K562 (cell line): ENCODE results near the gene ZP1. TPM values are rescaled to one million over a fixed set of nuclear protein-coding genes. Genes with fewer than 3 reads are reported as not detected.

Experiments used
- ATAC-seq: fragments of 200-7000 bp; cut with Tn5 transposase; 3 replicates; pipeline ENCODE4 v1.9.1; 2020; ENCODE audit warnings: moderate library complexity
- BruUV-seq: library from RNA; stranded (reverse); fragments of 400-500 nt; replicated peaks from 2 replicates; lab custom pipeline; 2021; lab: Mats Ljungman, UMichigan
- CTCF ChIA-PET: fragments of 300-600 bp; formaldehyde crosslinking; extraction: SDS; loops from one replicate; lab custom pipeline; 2021; ENCODE audit warnings: low intra/inter-chr PET ratio; lab: Yijun Ruan, JAX
- POLR2A ChIA-PET: fragments of 300-600, 350-650 bp; sonication (Branson Sonifier 250); formaldehyde crosslinking; extraction: SDS; loops from one replicate; lab custom pipeline; 2021; ENCODE audit warnings: antibody characterized with exemption, inconsistent platforms; lab: Yijun Ruan, JAX
- DNase-seq, 4 experiments: peaks; one replicate each; pipeline versions ENCODE4 v3.0.0 to v3.0.0-alpha.2; 2011 to 2018; ENCODE audit warnings: low spot score in 3 of 4, mixed read lengths in 3 of 4; ENCODE audit errors: extremely low read depth in 1 of 4
- FAIRE-seq: peaks from 2 replicates; lab custom pipeline; 2011; peaks lifted over from hg19 to GRCh38; lab: Jason Lieb, UNC
- H2AFZ ChIP-seq: 2 replicates; pipeline ENCODE4 v1.6.0; 2011; ENCODE audit warnings: low read depth, low read length, control low read depth, inconsistent platforms
- H3K27ac ChIP-seq: fragments of 200-600 bp; 3 replicates; pipeline ENCODE4 v1.8.0; 2011; ENCODE audit warnings: low read depth, mild to moderate bottlenecking, control low read depth, inconsistent platforms, low read length, moderate library complexity, mixed read lengths; ENCODE audit errors: extremely low read depth
- H3K27me3 ChIP-seq, 2 experiments: fragments of 300-600 bp in 1 of 2; 2 replicates in 1 of 2; 3 replicates in 1 of 2; pipeline versions ENCODE4 v1.6.0 to v1.8.0; 2011; ENCODE audit warnings: inconsistent platforms in 2 of 2, low read length in 2 of 2, mild to moderate bottlenecking in 1 of 2, mixed read lengths in 1 of 2, moderate library complexity in 1 of 2; ENCODE audit not compliant: control insufficient read depth in 2 of 2, insufficient read depth in 2 of 2
- H3K36me3 ChIP-seq: fragments of 300-600 bp; 3 replicates; pipeline ENCODE4 v1.8.0; 2011; ENCODE audit warnings: mild to moderate bottlenecking, low read length, inconsistent platforms; ENCODE audit not compliant: control insufficient read depth, insufficient read depth
- H3K4me1 ChIP-seq, 2 experiments: fragments of 200-600 bp in 1 of 2; replicated peaks in 1 of 2; 2 replicates in 1 of 2; 3 replicates in 1 of 2; pipeline versions ENCODE4 v1.5.1 to v1.8.0; 2011; ENCODE audit warnings: inconsistent platforms in 2 of 2, low read length in 2 of 2, mild to moderate bottlenecking in 1 of 2, mixed read lengths in 1 of 2, moderate library complexity in 1 of 2; ENCODE audit not compliant: control insufficient read depth in 2 of 2, insufficient read depth in 2 of 2
- H3K4me2 ChIP-seq: 2 replicates; pipeline ENCODE4 v1.6.1; 2011; ENCODE audit warnings: low read length, control low read depth, inconsistent platforms, mixed read lengths; ENCODE audit not compliant: insufficient read depth
- H3K4me3 ChIP-seq: fragments of 200-600 bp; sonication (generic), shearing (Covaris generic); 2 replicates; pipeline ENCODE4 v1.5.1; 2016; ENCODE audit warnings: control low read depth, inconsistent platforms
- H3K79me2 ChIP-seq: fragments of 200-600 bp; 3 replicates; pipeline ENCODE4 v1.8.0; 2011; ENCODE audit warnings: low read length, inconsistent platforms; ENCODE audit not compliant: control insufficient read depth, insufficient read depth
- H3K9ac ChIP-seq, 2 experiments: 2 replicates each; pipeline versions ENCODE4 v1.6.0 to v1.6.1; 2011; ENCODE audit warnings: low read depth in 2 of 2, low read length in 2 of 2, control low read depth in 1 of 2, inconsistent platforms in 1 of 2, mild to moderate bottlenecking in 1 of 2, mixed read lengths in 1 of 2; ENCODE audit not compliant: insufficient read depth in 1 of 2
- H3K9me1 ChIP-seq: one replicate; pipeline ENCODE4 v1.6.0; 2011; ENCODE audit warnings: inconsistent platforms, mild to moderate bottlenecking, low read length, moderate library complexity; ENCODE audit not compliant: control insufficient read depth, insufficient read depth
- H3K9me3 ChIP-seq: replicated peaks from 2 replicates; pipeline ENCODE4 v1.5.1; 2011; ENCODE audit warnings: low read depth, low read length, inconsistent platforms; ENCODE audit not compliant: control insufficient read depth, insufficient read depth
- H4K20me1 ChIP-seq: replicated peaks from 2 replicates; pipeline ENCODE4 v1.6.1; 2011; ENCODE audit warnings: low read length, inconsistent platforms, mixed read lengths; ENCODE audit not compliant: control insufficient read depth, insufficient read depth
- C11orf30 ChIP-seq: fragments of 450-650 bp; IDR thresholded peaks from 2 replicates; pipeline ENCODE4 v1.6.1; 2016; ENCODE audit warnings: low read depth, mild to moderate bottlenecking
- GABPA ChIP-seq: fragments of 200-800 bp; sonication (Bioruptor generic); conservative IDR thresholded peaks from 2 replicates; pipeline ENCODE4 v1.6.1; 2016; ENCODE audit warnings: low read depth, missing genetic modification characterization, missing compliant biosample characterization
- SFPQ ChIP-seq: fragments of 200-400 bp; formaldehyde crosslinking; IDR thresholded peaks from 2 replicates; pipeline ENCODE4 v1.6.1; 2017; ENCODE audit warnings: mild to moderate bottlenecking, low read depth, low read length, moderate library complexity
- SPI1 ChIP-seq: IDR thresholded peaks from 2 replicates; pipeline ENCODE4 v1.6.1; 2011; ENCODE audit warnings: low read depth, low read length, control low read depth, borderline replicate concordance
- ZNF518B ChIP-seq: fragments of 250-450 bp; sonication (Bioruptor Pico); IDR thresholded peaks from 2 replicates; pipeline ENCODE4 v1.5.0; 2021; ENCODE audit warnings: mild to moderate bottlenecking, moderate library complexity
- ZNF644 ChIP-seq: fragments of 200-800 bp; sonication (Bioruptor generic); IDR thresholded peaks from 2 replicates; pipeline ENCODE4 v1.6.1; 2016; ENCODE audit warnings: low read depth, missing genetic modification characterization, missing compliant biosample characterization
- WGBS: fragments of 100-300 bp; shearing (Covaris generic); methylation state at CpG from one replicate; pipeline ENCODE4 v1.1.6; 2016; ENCODE audit warnings: low coverage, mixed read lengths; ENCODE audit not compliant: insufficient coverage; ENCODE audit errors: missing lambda C conversion rate; 5-methylcytosine and 5-hydroxymethylcytosine counted together
- in situ Hi-C: fragments of 300-500 bp; cut with MboI; formaldehyde crosslinking; loops from 4 replicates; pipeline ENCODE4 v1.15.0; 2018; ENCODE audit warnings: inconsistent platforms, mixed read lengths
- intact Hi-C: fragments of 100-400 bp; cut with micrococcal nuclease; formaldehyde crosslinking; loops from 2 replicates; pipeline ENCODE4 v1.14.2; 2022
- polyA plus RNA-seq, 8 experiments: library from polyadenylated mRNA; depleted of rRNA in 4 of 8; stranded (reverse) in 5 of 8; unstranded in 3 of 8; fragments of >200 nt; fragmentation: Nextera tagmentation in 2 of 8; fragmentation: Illumina TruSeq in 1 of 8; extraction: Ambion mirVana in 2 of 8; extraction: Trizol in 1 of 8; gene quantifications; 2 replicates each; pipeline versions ENCODE4 v1.2.1 to v1.2.3, GENCODE V29; 2011 to 2014; ENCODE audit warnings: inconsistent platforms in 1 of 8, missing spikeins in 1 of 8
- total RNA-seq, 7 experiments: library from RNA; depleted of rRNA in 6 of 7; stranded (reverse); fragments of >200 nt in 6 of 7; fragmentation: Illumina TruSeq in 2 of 7; extraction: Trizol in 2 of 7; gene quantifications; 2 replicates each; pipeline versions ENCODE4 v1.2.1 to v1.2.3, GENCODE V29; 2011 to 2021; ENCODE audit warnings: low replicate concordance in 1 of 7

ZP1 gene
- total and polyA plus RNA-seq, 9 of the 15 experiments (the other 6 are each of a cell fraction or from before 2014, with no cell fraction given) = 0.11 to 0.15 TPM; not detected in 7

- Histone ChIP-seq H3K4me2 (no peak overlapping the region), H3K27ac (no peak overlapping the region), H3K4me3 (no peak overlapping the region), H3K9ac (no peak overlapping the region), H3K79me2 (peaks cover 26% of the 10 kb centered on the region), H3K9me1 (no peaks in the 10 kb centered on the region), H3K9me3 (peaks cover 8% of the 10 kb centered on the region), H3K4me1 (peaks cover 8 to 25% of the 10 kb centered on the region in 2 experiments; a peak in 4 of 5 replicates), H3K27me3 (no peaks in the 10 kb centered on the region), H4K20me1 (peaks cover 7% of the 10 kb centered on the region; the same call in 1 of the 2 replicates), H3K36me3 (peaks cover under 1% of the 10 kb centered on the region; the same call in 1 of the 3 replicates), H2AFZ (no peak overlapping the region)
- ChIA-PET CTCF (no interaction called here), POLR2A (no interaction called here)
- intact Hi-C loops (no loop called here), in situ Hi-C loops (no loop called here)
- DNase-seq = no peak
- FAIRE-seq = no peak
- TF ChIP-seq C11orf30 (no peak), SPI1 (peak; percentile 39; the same call in 1 of the 2 replicates)
- ATAC-seq = no peak
- WGBS = 29% methylated on average over 3 of the region's 3 CpGs
- BruUV-seq = no TSS peak
These were observed 42.9 kb downstream of the ZP1 start for GRCh38 chr11:60910281-60910687.

GRCh38 chr11:60910711-60911380 lies 43.5 kb downstream of the ZP1 start:
- H3K27ac ChIP-seq = no peak overlapping the region
- no peak overlapping the region for H3K4me2 ChIP-seq
- no peak overlapping the region for H3K9ac ChIP-seq
- peaks cover 1% of the 10 kb centered on the region; the same call in 1 of the 2 replicates for H4K20me1 ChIP-seq
- peaks cover 26% of the 10 kb centered on the region for H3K79me2 ChIP-seq
- no TSS peak for BruUV-seq
- H3K4me1 ChIP-seq = peaks cover 9 to 29% of the 10 kb centered on the region in 2 experiments; a peak in 4 of 5 replicates
- intact Hi-C loops = no loop called here
- 33% methylated on average over 5 of the region's 5 CpGs for WGBS
- H2AFZ ChIP-seq = peak overlapping the region; percentile 20
- no peaks in the 10 kb centered on the region for H3K9me1 ChIP-seq
- H3K27me3 ChIP-seq = no peaks in the 10 kb centered on the region
- ATAC-seq = no peak
- ChIA-PET CTCF (no interaction called here), POLR2A (no interaction called here)
- in situ Hi-C loops = no loop called here
- H3K4me3 ChIP-seq = no peak overlapping the region
- no peak for DNase-seq
- H3K9me3 ChIP-seq = peaks cover 8% of the 10 kb centered on the region
- no peak for FAIRE-seq
- H3K36me3 ChIP-seq = peaks cover 3% of the 10 kb centered on the region
- TF ChIP-seq GABPA (0 out of 2 replicates have a peak, but pooled peaks have one; percentile 36), ZNF644 (tag) (peak; percentile 49; the same call in 1 of the 2 replicates), SPI1 (peak; percentile 80; the same call in 1 of the 2 replicates), ZNF518B (CRISPR knock-in tag) (no peak), SFPQ (no peak)
